Measurements from ENCODE around the gene EBLN2. TPM values are rescaled to one million over a fixed set of nuclear protein-coding genes. Genes with fewer than 3 reads are reported as not detected.

Gene EBLN2
- total RNA-seq, 2 experiments from 2014 or later: 6.2 to 6.3 TPM

GRCh38 chr3:73098873-73099272 lies 37.4 kb downstream of the EBLN2 start:
- DNase-seq (no peak), ATAC-seq (ENCODE audit: low read depth) (no peak)
- H3K4me1 Mint-ChIP-seq: peaks cover 7% of the 10 kb centered on the region
- POLR2A ChIA-PET: no interaction called here
- H3K27me3 Mint-ChIP-seq: no peaks in the 10 kb centered on the region
- no peak overlapping the region for H3K4me3 Mint-ChIP-seq
- no peaks in the 10 kb centered on the region for H3K9me3 Mint-ChIP-seq
- no peaks in the 10 kb centered on the region for H3K36me3 Mint-ChIP-seq
- no peak overlapping the region for H3K27ac Mint-ChIP-seq

- DNase-seq (peak; percentile 61), ATAC-seq (ENCODE audit: low read depth) (peak; percentile 72)
- Mint-ChIP-seq H3K4me1 (no peaks in the 10 kb centered on the region), H3K9me3 (no peaks in the 10 kb centered on the region), H3K27me3 (no peaks in the 10 kb centered on the region), H3K27ac (no peak overlapping the region), H3K36me3 (no peaks in the 10 kb centered on the region), H3K4me3 (no peak overlapping the region)
- POLR2A ChIA-PET: no interaction called here
Measured at GRCh38 chr3:73100741-73101559, 39.5 kb downstream of the EBLN2 start.

- Mint-ChIP-seq H3K27ac (no peak overlapping the region), H3K4me3 (no peak overlapping the region), H3K4me1 (no peaks in the 10 kb centered on the region), H3K27me3 (no peaks in the 10 kb centered on the region), H3K9me3 (no peaks in the 10 kb centered on the region), H3K36me3 (no peaks in the 10 kb centered on the region)
- ATAC-seq (ENCODE audit: low read depth) (no peak), DNase-seq (no peak)
- POLR2A ChIA-PET: no interaction called here
Measured at GRCh38 chr3:73101881-73102280, 40.4 kb downstream of the EBLN2 start.

GRCh38 chr3:73107215-73107614 lies 45.8 kb downstream of the EBLN2 start:
- no peak for DNase-seq
- no peaks in the 10 kb centered on the region for H3K9me3 Mint-ChIP-seq
- no peaks in the 10 kb centered on the region for H3K36me3 Mint-ChIP-seq
- H3K27ac Mint-ChIP-seq: no peak overlapping the region
- H3K4me3 Mint-ChIP-seq: no peak overlapping the region
- POLR2A ChIA-PET: no interaction called here
- no peaks in the 10 kb centered on the region for H3K27me3 Mint-ChIP-seq
- H3K4me1 Mint-ChIP-seq: no peaks in the 10 kb centered on the region
- no peak for ATAC-seq (ENCODE audit: low read depth)

GRCh38 chr3:73107676-73108187 lies 46.3 kb downstream of the EBLN2 start:
- Mint-ChIP-seq H3K27me3 (no peaks in the 10 kb centered on the region), H3K27ac (no peak overlapping the region), H3K4me1 (no peaks in the 10 kb centered on the region), H3K36me3 (no peaks in the 10 kb centered on the region), H3K4me3 (no peak overlapping the region), H3K9me3 (no peaks in the 10 kb centered on the region)
- ATAC-seq (ENCODE audit: low read depth) (no peak), DNase-seq (no peak)
- POLR2A ChIA-PET: no interaction called here

GRCh38 chr3:73108750-73109149 lies 47.3 kb downstream of the EBLN2 start:
- no peak overlapping the region for H3K27ac Mint-ChIP-seq
- DNase-seq (no peak), ATAC-seq (ENCODE audit: low read depth) (no peak)
- H3K4me1 Mint-ChIP-seq: no peaks in the 10 kb centered on the region
- POLR2A ChIA-PET: no interaction called here
- no peak overlapping the region for H3K4me3 Mint-ChIP-seq
- no peaks in the 10 kb centered on the region for H3K27me3 Mint-ChIP-seq
- H3K9me3 Mint-ChIP-seq: no peaks in the 10 kb centered on the region
- no peaks in the 10 kb centered on the region for H3K36me3 Mint-ChIP-seq

GRCh38 chr3:73110530-73110929 lies 49.1 kb downstream of the EBLN2 start:
- POLR2A ChIA-PET: no interaction called here
- Mint-ChIP-seq H3K27me3 (peaks cover 2% of the 10 kb centered on the region), H3K9me3 (no peaks in the 10 kb centered on the region), H3K4me3 (no peak overlapping the region), H3K36me3 (no peaks in the 10 kb centered on the region), H3K27ac (no peak overlapping the region), H3K4me1 (no peaks in the 10 kb centered on the region)
- DNase-seq (no peak), ATAC-seq (ENCODE audit: low read depth) (no peak)

Other genes starting within 250 kb of the EBLN2 start
- 10 to 100 TPM; 22.2 to 22.8 TPM for gene SHQ1, start 213.2 kb upstream of the EBLN2 start, total RNA-seq
- not detected for gene GXYLT2, start 173.6 kb upstream of the EBLN2 start, total RNA-seq
- 10 to 100 TPM; 66.3 to 72.0 TPM for gene PPP4R2, start 64.8 kb upstream of the EBLN2 start, total RNA-seq